ENCODE measurements around the gene SERP2. TPM values are rescaled to one million over a fixed set of nuclear protein-coding genes. Genes with fewer than 3 reads are reported as not detected.

SERP2 gene
- total and polyA plus RNA-seq, 2 donors (not counting 3 experiments of a cell fraction or from before 2014, with no cell fraction given) = 0.30 TPM; not detected in 1

GRCh38 chr13:44333950-44334655, 39.5 kb upstream of the SERP2 start:
- H2AFZ ChIP-seq (ENCODE audit: low read depth, low read length) = no peak overlapping the region
- FAIRE-seq (no peak), DNase-seq (ENCODE audit: low read depth, low spot score) (no peak)
- ChIA-PET POLR2A (no interaction called here), CTCF (interaction anchor here (1.1 kb wide), 3 partner anchors 18 to 50 kb away, joined by 3 to 5 read pairs (median 3); no protein-coding TSS in a partner anchor)
- H4K20me1 ChIP-seq (replicated peaks; ENCODE audit: control insufficient read depth, extremely low read depth, insufficient read depth, low read length) = no peaks in the 10 kb centered on the region
- H3K79me2 ChIP-seq (ENCODE audit: control insufficient read depth, insufficient read depth, low read length) = no peaks in the 10 kb centered on the region
- no TSS peak for BruUV-seq (replicated peaks)
- H3K9ac ChIP-seq (replicated peaks; ENCODE audit: extremely low read depth, insufficient read depth, low read length) = no peak overlapping the region
- no peaks in the 10 kb centered on the region for H3K27me3 ChIP-seq (ENCODE audit: control insufficient read depth in 2 of 2, insufficient read depth in 2 of 2, low read length in 2 of 2)
- H3K4me1 ChIP-seq (ENCODE audit: control insufficient read depth, extremely low read depth, insufficient read depth, low read length) = no peaks in the 10 kb centered on the region
- H3K9me3 ChIP-seq (replicated peaks; ENCODE audit: control insufficient read depth, insufficient read depth, low read length) = no peaks in the 10 kb centered on the region
- TF ChIP-seq FOS (IDR thresholded peaks at IDR 0.05; ENCODE audit: borderline replicate concordance, insufficient read depth, low read length) = no peak
- TF ChIP-seq POLR2AphosphoS5 (IDR thresholded peaks at IDR 0.05; ENCODE audit: insufficient read depth, low read depth, low read length) = no peak
- dilution Hi-C loops (cut with MboI; ENCODE audit: extremely low pct_ligation_motif_present, low sequenced_read_pairs) (no loop called here), intact Hi-C loops (cut with micrococcal nuclease) (no loop called here)
- no peaks in the 10 kb centered on the region for H3K9me1 ChIP-seq (replicated peaks; ENCODE audit: control insufficient read depth, extremely low read depth, insufficient read depth, low read length)
- no peak overlapping the region for H3K4me3 ChIP-seq (replicated peaks in 1 of 3; ENCODE audit: insufficient read depth in 1 of 3, low read depth in 1 of 3, low read length in 3 of 3)
- no peak overlapping the region for H3K27ac ChIP-seq (ENCODE audit: insufficient read depth, low read depth, low read length)
- H3K4me2 ChIP-seq (ENCODE audit: insufficient read depth, low read length) = no peak overlapping the region
- no peaks in the 10 kb centered on the region for H3K36me3 ChIP-seq (ENCODE audit: control insufficient read depth in 2 of 2, extremely low read depth in 1 of 2, insufficient read depth in 2 of 2, low read length in 2 of 2)

GRCh38 chr13:44334751-44335150, 38.9 kb upstream of the SERP2 start:
- ChIA-PET CTCF (interaction anchor here (1.1 kb wide), 3 partner anchors 17 to 49 kb away, joined by 3 to 5 read pairs (median 3); no protein-coding TSS in a partner anchor), POLR2A (no interaction called here)
- FAIRE-seq = no peak
- Histone ChIP-seq H3K9me1 (replicated peaks; ENCODE audit: control insufficient read depth, extremely low read depth, insufficient read depth, low read length) (no peaks in the 10 kb centered on the region), H4K20me1 (replicated peaks; ENCODE audit: control insufficient read depth, extremely low read depth, insufficient read depth, low read length) (no peaks in the 10 kb centered on the region), H3K9me3 (replicated peaks; ENCODE audit: control insufficient read depth, insufficient read depth, low read length) (no peaks in the 10 kb centered on the region), H3K4me2 (ENCODE audit: insufficient read depth, low read length) (no peak overlapping the region), H2AFZ (ENCODE audit: low read depth, low read length) (no peak overlapping the region), H3K27ac (ENCODE audit: insufficient read depth, low read depth, low read length) (no peak overlapping the region), H3K4me1 (ENCODE audit: control insufficient read depth, extremely low read depth, insufficient read depth, low read length) (no peaks in the 10 kb centered on the region), H3K36me3 (ENCODE audit: control insufficient read depth in 2 of 2, extremely low read depth in 1 of 2, insufficient read depth in 2 of 2, low read length in 2 of 2) (no peaks in the 10 kb centered on the region), H3K79me2 (ENCODE audit: control insufficient read depth, insufficient read depth, low read length) (no peaks in the 10 kb centered on the region), H3K9ac (replicated peaks; ENCODE audit: extremely low read depth, insufficient read depth, low read length) (no peak overlapping the region), H3K27me3 (ENCODE audit: control insufficient read depth in 2 of 2, insufficient read depth in 2 of 2, low read length in 2 of 2) (peaks cover 0 to 2% of the 10 kb centered on the region in 2 experiments), H3K4me3 (replicated peaks in 1 of 3; ENCODE audit: insufficient read depth in 1 of 3, low read depth in 1 of 3, low read length in 3 of 3) (no peak overlapping the region)
- no TSS peak for BruUV-seq (replicated peaks)
- TF ChIP-seq CTCF (IDR thresholded peaks at IDR 0.05; ENCODE audit: extremely low read depth in 1 of 2, insufficient read depth in 1 of 2, low read depth in 1 of 2, low read length in 2 of 2) (no peak), MYC (IDR thresholded peaks at IDR 0.05; ENCODE audit: low read depth, low read length) (no peak), POLR2AphosphoS5 (IDR thresholded peaks at IDR 0.05; ENCODE audit: insufficient read depth, low read depth, low read length) (no peak), GATA2 (IDR thresholded peaks at IDR 0.05; ENCODE audit: insufficient read depth, insufficient read length, low read depth, low read length) (no peak), JUN (IDR thresholded peaks at IDR 0.05; ENCODE audit: borderline replicate concordance, insufficient read depth, insufficient read length, low read depth) (no peak), EZH2 (IDR thresholded peaks at IDR 0.05; ENCODE audit: borderline replicate concordance, low read depth, low read length, severe bottlenecking) (no peak), POLR2A (IDR thresholded peaks at IDR 0.05; ENCODE audit: low read depth, low read length) (no peak), FOS (IDR thresholded peaks at IDR 0.05; ENCODE audit: borderline replicate concordance, insufficient read depth, low read length) (no peak)
- TF ChIP-seq, protein P1, sequence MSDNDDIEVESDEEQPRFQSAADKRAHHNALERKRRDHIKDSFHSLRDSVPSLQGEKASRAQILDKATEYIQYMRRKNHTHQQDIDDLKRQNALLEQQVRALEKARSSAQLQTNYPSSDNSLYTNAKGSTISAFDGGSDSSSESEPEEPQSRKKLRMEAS (IDR thresholded peaks at IDR 0.05; ENCODE audit: insufficient read depth, insufficient read length) = no peak
- DNase-seq (ENCODE audit: low read depth, low spot score) = no peak
- dilution Hi-C loops (cut with MboI; ENCODE audit: extremely low pct_ligation_motif_present, low sequenced_read_pairs) (no loop called here), intact Hi-C loops (cut with micrococcal nuclease) (no loop called here)

All from endothelial cell of umbilical vein (primary cell).